Tibial artery (tissue), 4 donors: ENCODE results near the gene HSH2D.
"Not testable (repeated sequence)": the region's sequence is repeated elsewhere in the genome, so short reads cannot be mapped to it uniquely, and the experiment has no call there.

ENCODE experiments used
- DNase-seq, 2 donors: peaks; one replicate each; pipeline ENCODE4 v3.0.0-alpha.2; 2019
- H3K27ac ChIP-seq, 2 donors: fragments of 200-600 bp; sonication (generic) in 1 of 2; 1 replicate in 1 of 2; 2 replicates in 1 of 2; pipeline ENCODE4 v1.5.1; 2018 to 2019; ENCODE audit warnings: mild to moderate bottlenecking in 1 of 2
- H3K27me3 ChIP-seq, 2 donors: fragments of 200-600 bp; sonication (generic) in 1 of 2; one replicate each; pipeline versions ENCODE4 v1.5.1 to v1.6.0; 2016 to 2019
- H3K36me3 ChIP-seq, 3 donors: fragments of 200-600 bp; sonication (generic) in 2 of 3; one replicate each; pipeline ENCODE4 v1.5.1; 2016 to 2019; ENCODE audit warnings: mild to moderate bottlenecking in 2 of 3
- H3K4me1 ChIP-seq, 4 donors: fragments of 200-600 bp; sonication (generic) in 2 of 4; 1 replicate in 3 of 4; 2 replicates in 1 of 4; pipeline ENCODE4 v1.5.1; 2016 to 2019
- H3K4me3 ChIP-seq, 2 donors: fragments of 200-600 bp; sonication (generic) in 1 of 2; 1 replicate in 1 of 2; 2 replicates in 1 of 2; pipeline ENCODE4 v1.5.1; 2018 to 2019; ENCODE audit warnings: mild to moderate bottlenecking in 2 of 2
- H3K9me3 ChIP-seq, 3 donors: fragments of 200-600 bp; sonication (generic) in 1 of 3; one replicate each; pipeline ENCODE4 v1.5.1; 2016 to 2019
- intact Hi-C: fragments of 100-400 bp; cut with DNase I; formaldehyde crosslinking; loops from one replicate; pipeline ENCODE4 v1.15.0; 2023; ENCODE audit warnings: low total_unique reads
- TF ChIP-seq, protein P1 (sequence below), 2 experiments: fragments of 200-600 bp in 1 of 2; fragments of 450-650 bp in 1 of 2; IDR thresholded peaks; one replicate each; pipeline ENCODE4 v1.5.1; 2017 to 2019; ENCODE audit warnings: antibody characterized with exemption in 2 of 2, mild to moderate bottlenecking in 1 of 2, moderate library complexity in 1 of 2

HSH2D gene

DNA sequence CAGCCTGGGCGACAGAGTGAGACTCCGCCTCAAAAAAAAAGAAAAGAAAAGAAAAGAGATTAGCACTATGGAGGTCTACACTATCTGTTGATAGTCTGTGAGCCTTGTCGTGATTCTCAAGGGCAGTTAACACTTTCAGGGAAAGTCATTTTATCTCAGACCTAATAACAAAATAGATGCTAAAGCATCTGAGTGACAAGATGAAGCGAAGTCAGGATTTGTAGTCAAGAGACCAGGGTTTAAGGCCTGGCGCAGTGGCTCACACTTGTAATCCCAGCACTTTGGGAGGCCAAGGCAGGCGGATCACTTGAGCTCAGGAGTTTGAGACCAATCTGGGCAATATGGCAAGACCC, 45.1 kb upstream of the HSH2D start:
- Histone ChIP-seq H3K4me3 (no peak overlapping the region), H3K9me3 (no peaks in the 10 kb centered on the region), H3K27ac (peak overlapping the region in 1 of 2 donors; percentile 35), H3K4me1 (peaks cover 0 to 30% (median 16%) of the 10 kb centered on the region in 4 donors), H3K36me3 (peaks cover 97 to 100% (median 99%) of the 10 kb centered on the region in 3 donors), H3K27me3 (no peaks in the 10 kb centered on the region)
- intact Hi-C loops = no loop called here
- DNase-seq = no peak
- TF ChIP-seq, protein P1, sequence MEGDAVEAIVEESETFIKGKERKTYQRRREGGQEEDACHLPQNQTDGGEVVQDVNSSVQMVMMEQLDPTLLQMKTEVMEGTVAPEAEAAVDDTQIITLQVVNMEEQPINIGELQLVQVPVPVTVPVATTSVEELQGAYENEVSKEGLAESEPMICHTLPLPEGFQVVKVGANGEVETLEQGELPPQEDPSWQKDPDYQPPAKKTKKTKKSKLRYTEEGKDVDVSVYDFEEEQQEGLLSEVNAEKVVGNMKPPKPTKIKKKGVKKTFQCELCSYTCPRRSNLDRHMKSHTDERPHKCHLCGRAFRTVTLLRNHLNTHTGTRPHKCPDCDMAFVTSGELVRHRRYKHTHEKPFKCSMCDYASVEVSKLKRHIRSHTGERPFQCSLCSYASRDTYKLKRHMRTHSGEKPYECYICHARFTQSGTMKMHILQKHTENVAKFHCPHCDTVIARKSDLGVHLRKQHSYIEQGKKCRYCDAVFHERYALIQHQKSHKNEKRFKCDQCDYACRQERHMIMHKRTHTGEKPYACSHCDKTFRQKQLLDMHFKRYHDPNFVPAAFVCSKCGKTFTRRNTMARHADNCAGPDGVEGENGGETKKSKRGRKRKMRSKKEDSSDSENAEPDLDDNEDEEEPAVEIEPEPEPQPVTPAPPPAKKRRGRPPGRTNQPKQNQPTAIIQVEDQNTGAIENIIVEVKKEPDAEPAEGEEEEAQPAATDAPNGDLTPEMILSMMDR (IDR thresholded peaks at IDR 0.05) = no peak

DNA sequence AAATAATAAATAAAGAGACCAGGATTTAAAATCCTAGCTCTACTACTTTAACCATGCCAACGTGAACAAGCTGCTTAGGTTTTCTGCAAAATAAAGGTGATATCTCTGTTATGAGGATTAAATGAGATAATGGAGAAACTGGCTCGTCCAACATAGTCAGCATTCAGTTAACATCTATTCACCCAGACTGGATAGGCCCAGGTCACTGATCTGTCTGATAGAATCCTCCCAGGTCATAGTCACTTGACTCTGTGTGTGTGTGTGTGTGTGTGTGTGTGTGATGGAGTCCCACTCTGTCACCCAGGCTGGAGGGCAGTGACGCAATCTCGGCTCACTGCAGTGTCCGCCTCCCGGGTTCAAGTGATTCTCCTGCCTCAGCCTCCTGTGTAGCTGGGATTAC, 44.7 kb upstream of the HSH2D start:
- H3K36me3 ChIP-seq = peaks cover 97 to 100% (median 98%) of the 10 kb centered on the region in 3 donors
- no peak for DNase-seq
- H3K27me3 ChIP-seq = no peaks in the 10 kb centered on the region
- intact Hi-C loops = no loop called here
- TF ChIP-seq, protein P1 (IDR thresholded peaks at IDR 0.05) = no peak
- peaks cover 0 to 26% (median 13%) of the 10 kb centered on the region in 4 donors for H3K4me1 ChIP-seq
- H3K27ac ChIP-seq = no peak overlapping the region
- H3K4me3 ChIP-seq = no peak overlapping the region
- H3K9me3 ChIP-seq = no peaks in the 10 kb centered on the region

DNA sequence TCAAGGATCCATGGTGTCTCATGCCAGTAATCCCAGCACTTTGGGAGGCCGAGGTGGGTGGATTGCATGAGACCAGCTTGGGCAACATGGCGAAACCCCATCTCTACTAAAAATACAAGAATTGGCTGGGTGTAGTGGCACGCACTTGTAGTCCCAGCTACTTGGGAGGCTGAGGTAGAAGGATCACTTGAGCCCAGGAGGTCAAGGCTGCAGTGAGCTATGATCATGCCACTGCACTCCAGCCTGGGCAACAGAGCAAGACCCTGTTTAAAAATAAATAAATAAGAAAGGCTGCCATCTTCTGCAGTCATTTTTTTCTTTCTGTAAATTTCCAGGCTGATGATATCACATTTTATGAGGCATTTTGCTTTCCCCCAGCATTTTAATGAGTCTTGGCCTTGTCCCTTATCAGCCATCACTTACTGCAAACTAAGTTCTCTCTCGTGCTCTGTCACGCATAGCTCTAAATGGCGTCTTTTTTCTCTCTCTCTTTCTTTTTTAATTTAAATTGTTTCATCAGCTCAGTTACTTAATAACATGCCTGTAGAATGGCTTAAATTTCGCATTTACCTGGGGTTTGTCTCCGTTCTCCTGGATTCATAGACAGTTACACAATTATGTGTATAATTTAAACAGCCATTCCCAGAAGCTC, 44.0 kb upstream of the HSH2D start:
- H3K4me3 ChIP-seq, H3K27ac ChIP-seq, H3K9me3 ChIP-seq, H3K27me3 ChIP-seq, DNase-seq, intact Hi-C loops: not testable (repeated sequence)
- H3K4me1 ChIP-seq = peaks cover 0 to 20% (median 7%) of the 10 kb centered on the region in 4 donors
- H3K36me3 ChIP-seq = peaks cover 92 to 100% (median 97%) of the 10 kb centered on the region in 3 donors

DNA sequence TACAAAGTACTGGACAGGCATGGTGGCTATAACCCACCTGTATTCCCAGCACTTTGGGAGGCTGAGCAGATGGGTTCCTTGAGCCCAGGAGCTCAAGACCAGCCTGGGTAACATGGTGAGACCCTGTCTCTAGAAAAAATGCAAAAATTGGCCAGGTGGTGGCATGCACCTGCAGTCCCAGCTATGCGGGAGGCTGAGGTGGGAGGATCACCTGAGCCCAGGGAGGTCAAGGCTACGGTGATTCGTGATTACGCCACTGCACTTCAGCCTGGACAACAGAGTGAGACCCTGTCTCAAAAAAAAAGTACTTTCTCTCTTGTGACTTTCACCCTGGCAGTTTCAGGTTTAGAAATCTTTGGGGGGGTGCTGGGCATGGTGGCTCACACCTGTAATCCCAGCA, 43.0 kb upstream of the HSH2D start:
- Histone ChIP-seq H3K36me3 (peaks cover 81 to 100% (median 94%) of the 10 kb centered on the region in 3 donors), H3K9me3 (no peaks in the 10 kb centered on the region), H3K4me1 (peaks cover 0 to 17% (median 3%) of the 10 kb centered on the region in 4 donors), H3K27ac (no peak overlapping the region), H3K27me3 (no peaks in the 10 kb centered on the region), H3K4me3 (no peak overlapping the region)
- TF ChIP-seq, protein P1 (IDR thresholded peaks at IDR 0.05) = no peak
- intact Hi-C loops = no loop called here
- DNase-seq = no peak

DNA sequence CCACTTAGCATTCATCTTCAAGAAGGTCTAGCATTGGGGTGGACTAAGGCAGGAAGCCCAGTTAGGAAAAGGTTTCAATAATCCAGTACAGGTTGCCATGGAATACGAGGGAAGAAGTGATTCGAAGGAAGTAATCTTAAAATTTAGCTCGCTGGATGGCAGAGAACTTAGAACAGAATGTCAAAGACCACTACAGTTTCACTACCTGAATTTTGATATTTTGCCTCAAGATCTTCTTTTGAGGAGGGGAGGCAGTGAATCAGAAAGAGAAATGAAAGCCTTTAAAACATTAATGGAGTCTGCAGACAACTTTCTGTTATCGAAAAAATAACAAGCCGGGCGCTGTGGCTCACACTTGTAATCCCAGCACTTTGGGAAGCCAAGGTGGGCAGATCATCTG, 38.8 kb upstream of the HSH2D start:
- DNase-seq = no peak
- peak overlapping the region in 1 of 2 donors; percentile 28 for H3K27ac ChIP-seq
- H3K4me3 ChIP-seq = no peak overlapping the region
- no peaks in the 10 kb centered on the region for H3K27me3 ChIP-seq
- no peaks in the 10 kb centered on the region for H3K9me3 ChIP-seq
- H3K36me3 ChIP-seq = peaks cover 40 to 64% (median 55%) of the 10 kb centered on the region in 3 donors
- intact Hi-C loops = no loop called here
- TF ChIP-seq, protein P1 (IDR thresholded peaks at IDR 0.05) = no peak
- H3K4me1 ChIP-seq = peaks cover 0 to 8% (median 0%) of the 10 kb centered on the region in 4 donors

DNA sequence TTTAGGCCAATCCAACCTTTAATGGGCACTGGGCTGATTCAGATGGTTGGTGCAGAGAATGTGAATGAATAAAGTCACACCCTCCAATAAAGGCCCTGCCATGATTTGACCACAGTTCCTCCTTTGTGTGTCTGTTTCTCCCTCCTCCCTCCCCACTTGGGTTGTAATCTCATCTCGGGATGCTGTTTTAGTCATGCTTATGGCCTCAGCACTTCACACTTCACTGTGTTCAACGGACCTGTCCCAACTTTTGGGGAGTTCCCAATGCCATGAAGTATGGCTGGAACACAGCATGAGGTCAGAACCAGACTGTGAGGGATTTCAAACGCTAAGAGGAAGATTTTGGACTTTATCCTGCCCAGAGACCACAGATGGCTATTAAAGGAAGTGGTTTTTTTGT, 37.4 kb upstream of the HSH2D start:
- H3K27me3 ChIP-seq = no peaks in the 10 kb centered on the region
- intact Hi-C loops = no loop called here
- peaks cover 26 to 50% (median 41%) of the 10 kb centered on the region in 3 donors for H3K36me3 ChIP-seq
- H3K9me3 ChIP-seq = no peaks in the 10 kb centered on the region
- H3K4me1 ChIP-seq = peaks cover 0 to 17% (median 6%) of the 10 kb centered on the region in 4 donors
- no peak for DNase-seq
- peak overlapping the region; percentile 28 to 41 for H3K27ac ChIP-seq
- no peak overlapping the region for H3K4me3 ChIP-seq
- TF ChIP-seq, protein P1 (IDR thresholded peaks at IDR 0.05) = no peak
